Left ventricle myocardium inferior (tissue), 1 donor: Measurements from ENCODE around the gene PARD3. TPM values are rescaled to one million over a fixed set of nuclear protein-coding genes. Genes with fewer than 3 reads are reported as not detected.

ENCODE experiments used
- DNase-seq: peaks from one replicate; pipeline ENCODE4 v3.0.0-alpha.2; 2020
- H3K27ac ChIP-seq: fragments of 200-600 bp; replicated peaks from 2 replicates; pipeline ENCODE4 v1.8.0; 2021
- H3K27me3 ChIP-seq: fragments of 200-600 bp; 2 replicates; pipeline ENCODE4 v1.8.0; 2021; ENCODE audit warnings: low read depth
- H3K36me3 ChIP-seq: fragments of 200-600 bp; 2 replicates; pipeline ENCODE4 v1.8.0; 2021
- H3K4me1 ChIP-seq: fragments of 200-600 bp; 2 replicates; pipeline ENCODE4 v1.8.0; 2021
- H3K4me3 ChIP-seq: fragments of 200-600 bp; 2 replicates; pipeline ENCODE4 v1.8.0; 2021; ENCODE audit warnings: mild to moderate bottlenecking, moderate library complexity
- H3K9me3 ChIP-seq: fragments of 200-600 bp; replicated peaks from 2 replicates; pipeline ENCODE4 v1.8.0; 2021
- CTCF ChIP-seq: fragments of 200-600 bp; IDR thresholded peaks from 2 replicates; pipeline ENCODE4 v1.8.0; 2021; ENCODE audit warnings: antibody characterized with exemption, mild to moderate bottlenecking, borderline replicate concordance
- intact Hi-C: fragments of 100-400 bp; cut with micrococcal nuclease; formaldehyde crosslinking; loops from one replicate; pipeline ENCODE4 v1.11.0; 2022
- total RNA-seq: library from RNA; stranded (reverse); fragmentation: NEBNext Ultra II Directional; extraction: Animal tissue kit (Norgen Biotek cat#: 25700); gene quantifications from one replicate; pipeline ENCODE4 v1.2.1, GENCODE V29; 2021
- donor health status: DM: no; HTN: yes; CAD: no; lungs with severe emphysema.

PARD3 gene
- total RNA-seq, 1 donor from 2014 or later, result 29.6 TPM

GRCh38 chr10:34089253-34089652 lies 725.8 kb downstream of the PARD3 start:
- TF ChIP-seq CTCF, result no peak
- Histone ChIP-seq H3K4me3 (no peak overlapping the region), H3K36me3 (no peaks in the 10 kb centered on the region), H3K4me1 (no peaks in the 10 kb centered on the region), H3K27me3 (no peaks in the 10 kb centered on the region), H3K27ac (no peak overlapping the region), H3K9me3 (peaks cover 14% of the 10 kb centered on the region)
- intact Hi-C loops, result no loop called here
- no peak for DNase-seq

DNA sequence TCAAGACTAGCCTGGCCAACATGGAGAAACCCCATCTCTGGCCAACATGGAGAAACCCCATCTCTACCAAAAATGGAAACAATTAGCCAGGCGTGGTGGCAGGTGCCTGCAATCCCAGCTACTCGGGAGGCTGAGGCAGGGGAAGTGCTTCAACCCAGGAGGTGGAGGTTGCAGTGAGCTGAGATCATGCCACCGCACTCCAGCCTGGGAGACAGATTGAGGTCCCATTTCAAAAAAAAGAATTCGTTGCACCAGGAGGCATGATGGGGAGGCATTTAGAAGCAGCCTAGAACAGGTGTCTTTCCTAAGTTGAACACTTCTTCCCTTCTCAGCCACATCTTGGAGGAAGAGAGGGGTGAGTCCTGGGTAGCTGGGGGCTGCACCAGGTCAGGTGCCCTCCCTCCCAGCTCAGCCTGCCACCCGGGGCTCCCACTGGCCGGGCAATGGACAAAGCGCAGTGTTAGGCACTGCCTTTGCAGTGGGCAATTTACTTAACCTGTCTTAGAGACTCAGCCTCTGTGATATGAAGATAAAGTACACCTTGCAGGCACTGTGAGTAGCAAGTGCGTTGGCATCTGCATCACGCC lies 726.8 kb downstream of the PARD3 start:
- Histone ChIP-seq H3K36me3 (no peaks in the 10 kb centered on the region), H3K27me3 (no peaks in the 10 kb centered on the region), H3K27ac (no peak overlapping the region), H3K4me3 (no peak overlapping the region), H3K9me3 (peaks cover 14% of the 10 kb centered on the region), H3K4me1 (no peaks in the 10 kb centered on the region)
- intact Hi-C loops, result no loop called here
- no peak for DNase-seq
- no peak for TF ChIP-seq CTCF

DNA sequence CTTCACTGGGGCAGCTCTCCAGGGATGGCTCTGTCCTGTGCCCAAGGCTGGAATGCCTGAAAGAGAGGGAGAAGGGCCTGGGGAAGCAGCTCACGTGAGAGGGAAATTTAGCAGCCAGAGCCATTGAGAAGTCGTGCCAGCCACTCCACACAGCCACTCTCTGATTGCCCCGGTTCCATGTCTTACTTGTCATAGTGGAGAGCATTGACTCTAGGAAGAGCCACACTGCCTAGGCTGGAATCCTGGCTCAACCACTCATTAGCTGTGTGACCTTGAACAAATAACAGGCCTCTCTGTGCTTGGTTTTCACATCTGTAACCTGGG lies 728.0 kb downstream of the PARD3 start:
- no peaks in the 10 kb centered on the region for H3K36me3 ChIP-seq
- H3K4me1 ChIP-seq, result no peaks in the 10 kb centered on the region
- TF ChIP-seq CTCF, result no peak
- intact Hi-C loops, result no loop called here
- no peaks in the 10 kb centered on the region for H3K27me3 ChIP-seq
- H3K27ac ChIP-seq, result no peak overlapping the region
- no peak overlapping the region for H3K4me3 ChIP-seq
- no peak for DNase-seq
- H3K9me3 ChIP-seq, result peaks cover 12% of the 10 kb centered on the region

DNA sequence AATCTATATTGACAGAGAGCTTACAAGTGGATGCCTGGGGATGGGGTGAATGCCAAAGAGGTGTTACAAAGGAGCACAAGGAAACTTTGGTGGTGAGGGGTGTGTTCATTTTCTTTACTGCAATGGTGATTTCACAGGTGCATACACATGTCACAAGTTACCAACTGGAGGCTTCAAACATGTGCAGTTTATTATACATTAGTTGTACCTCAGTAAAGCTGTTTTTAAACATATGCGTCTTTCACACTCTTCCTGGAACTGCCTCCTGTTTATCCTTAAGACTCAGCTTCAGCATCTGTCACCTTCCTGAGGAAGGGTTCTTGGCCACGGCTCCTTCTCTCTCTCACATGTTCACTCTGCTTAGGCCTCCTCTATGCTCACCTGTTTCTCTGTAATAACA lies 731.5 kb downstream of the PARD3 start:
- Histone ChIP-seq H3K27me3 (no peaks in the 10 kb centered on the region), H3K9me3 (peaks cover 12% of the 10 kb centered on the region), H3K4me3 (no peak overlapping the region), H3K4me1 (peaks cover 13% of the 10 kb centered on the region), H3K36me3 (no peaks in the 10 kb centered on the region), H3K27ac (no peak overlapping the region)
- TF ChIP-seq CTCF, result no peak
- intact Hi-C loops, result no loop called here
- DNase-seq, result no peak

GRCh38 chr10:34081948-34082347 lies 733.1 kb downstream of the PARD3 start:
- no peaks in the 10 kb centered on the region for H3K36me3 ChIP-seq
- H3K4me1 ChIP-seq, result peaks cover 24% of the 10 kb centered on the region
- no peaks in the 10 kb centered on the region for H3K27me3 ChIP-seq
- intact Hi-C loops, result no loop called here
- no peak for TF ChIP-seq CTCF
- no peak for DNase-seq
- H3K27ac ChIP-seq, result no peak overlapping the region
- no peak overlapping the region for H3K4me3 ChIP-seq
- H3K9me3 ChIP-seq, result peaks cover 18% of the 10 kb centered on the region
